NT2/D1 (cell line): ENCODE results near the gene NUMA1.

Experiments
- SUZ12 ChIP-seq: IDR thresholded peaks from 2 replicates; pipeline ENCODE4 v1.6.1; 2011; ENCODE audit not compliant: insufficient read length, insufficient read depth; ENCODE audit errors: extremely low read depth
- YY1 ChIP-seq: IDR thresholded peaks from 2 replicates; pipeline ENCODE4 v1.6.1; 2011; ENCODE audit not compliant: insufficient read length, insufficient read depth
- ZNF274 ChIP-seq: IDR thresholded peaks from 2 replicates; pipeline ENCODE4 v1.6.1; 2011; ENCODE audit warnings: mild to moderate bottlenecking, low read depth, low read length

DNA sequence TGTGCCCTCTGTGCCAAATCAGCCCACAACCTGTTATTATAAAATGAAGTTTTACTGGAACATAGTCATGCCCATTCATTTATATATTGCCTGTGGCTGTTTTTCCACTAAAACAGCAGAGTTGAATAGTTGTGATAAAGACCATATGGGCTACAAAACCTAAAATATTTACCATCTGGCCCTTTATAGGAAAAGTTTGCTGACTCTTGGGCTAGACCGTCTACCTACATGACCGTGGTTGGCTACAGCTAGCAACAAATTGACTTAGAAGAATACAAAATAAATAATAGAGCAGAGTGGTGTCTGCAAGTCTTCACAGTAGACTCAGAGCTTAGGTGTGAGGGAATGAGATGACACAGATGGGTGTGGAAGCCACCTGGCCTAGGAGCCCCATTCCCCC lies 92.8 kb downstream of the NUMA1 start:
- TF ChIP-seq ZNF274: no peak
- no peak for TF ChIP-seq YY1
- TF ChIP-seq SUZ12: no peak
